ENCODE results near the gene SMTNL2. TPM values are rescaled to one million over a fixed set of nuclear protein-coding genes. Genes with fewer than 3 reads are reported as not detected.

The SMTNL2 gene
- total RNA-seq, 1 experiment from 2014 or later = 2.7 TPM

- TF ChIP-seq AFF4 (CRISPR knock-in tag; IDR thresholded peaks at IDR 0.05; ENCODE audit: borderline replicate concordance) (no peak), ZNF121 (CRISPR knock-in tag; IDR thresholded peaks at IDR 0.05) (no peak), ZNF532 (CRISPR knock-in tag; IDR thresholded peaks at IDR 0.05; ENCODE audit: borderline replicate concordance) (no peak), ARID4B (CRISPR knock-in tag; IDR thresholded peaks at IDR 0.05; ENCODE audit: borderline replicate concordance) (no peak), CTCF (IDR thresholded peaks at IDR 0.05) (no peak), RORB (CRISPR knock-in tag; IDR thresholded peaks at IDR 0.05) (no peak), SOX15 (CRISPR knock-in tag; IDR thresholded peaks at IDR 0.05) (no peak)
Observed at GRCh38 chr17:4587195-4587594, 2.9 kb downstream of the SMTNL2 start (continued).

GRCh38 chr17:4587803-4588202 lies 3.5 kb downstream of the SMTNL2 start:
- Mint-ChIP-seq H3K27ac (no peak overlapping the region), H3K9me3 (no peaks in the 10 kb centered on the region), H3K27me3 (ENCODE audit: low read depth) (peaks cover 32% of the 10 kb centered on the region), H3K4me3 (no peak overlapping the region), H3K4me1 (peaks cover 9% of the 10 kb centered on the region), H3K36me3 (no peaks in the 10 kb centered on the region)
- DNase-seq (ENCODE audit: low spot score) = no peak
- TF ChIP-seq FOXK1 (CRISPR knock-in tag; IDR thresholded peaks at IDR 0.05) (no peak), FOXP1 (CRISPR knock-in tag; IDR thresholded peaks at IDR 0.05; ENCODE audit: borderline replicate concordance) (no peak), TCF7 (CRISPR knock-in tag; IDR thresholded peaks at IDR 0.05; ENCODE audit: low read depth) (no peak), NR1H2 (CRISPR knock-in tag; IDR thresholded peaks at IDR 0.05) (no peak), NR2C2 (CRISPR knock-in tag; IDR thresholded peaks at IDR 0.05) (no peak), SMAD4 (CRISPR knock-in tag; IDR thresholded peaks at IDR 0.05) (no peak), ZNF512 (CRISPR knock-in tag; IDR thresholded peaks at IDR 0.05; ENCODE audit: borderline replicate concordance) (no peak), GRHL2 (CRISPR knock-in tag; IDR thresholded peaks at IDR 0.05; ENCODE audit: insufficient replicate concordance, severe bottlenecking) (no peak), FOXP4 (CRISPR knock-in tag; IDR thresholded peaks at IDR 0.05) (no peak), MXD4 (CRISPR knock-in tag; IDR thresholded peaks at IDR 0.05; ENCODE audit: borderline replicate concordance) (no peak), ZNF138 (CRISPR knock-in tag; conservative IDR thresholded peaks at IDR 0.05) (no peak), KAT7 (CRISPR knock-in tag; IDR thresholded peaks at IDR 0.05; ENCODE audit: borderline replicate concordance) (no peak)
- no peak for ATAC-seq
- POLR2A ChIA-PET = no interaction called here
- CTCF ChIA-PET = interaction anchor here (1.3 to 2.9 kb wide), 2 partner anchors 21 to 37 kb away, joined by 7 to 14 read pairs; no protein-coding TSS in a partner anchor

Measured in WTC11 (cell line).